ENCODE measurements around the gene ARL14EP. TPM values are rescaled to one million over a fixed set of nuclear protein-coding genes. Genes with fewer than 3 reads are reported as not detected.
A peak's percentile ranks its signal among the peaks of the same experiment; 100 is the strongest.

ARL14EP gene
- total RNA-seq (2021) (76.1 and 85.9 TPM in 2 replicates), Bru-seq, nascent RNA (percentile 99 among the genes with signal in this experiment), BruChase-seq, experiment 1, labeled RNA remaining after a 2-hour chase (percentile 99 among the genes with signal in this experiment), BruChase-seq, experiment 2, labeled RNA remaining after a 6-hour chase (percentile 92 among the genes with signal in this experiment)
- long read RNA-seq, transcript ARL14EP-201 (4 exons, 2,430 nt): major isoform, 160 of 195 reads
- long read RNA-seq, partial matches to known transcripts: 2 of 195 reads
- long read RNA-seq, other reads (novel, unspliced or antisense): 32 of 195 reads

GRCh38 chr11:30322826-30323710 lies at the start of gene ARL14EP:
Gene ARL14EP, plus strand, starts transcription at chr11:30323104. Its CDS starts 7,845 bp downstream, at chr11:30330949.
- Histone ChIP-seq H3K36me3 (ENCODE audit: insufficient read depth, low read length, poor library complexity, severe bottlenecking) (no peaks in the 10 kb centered on the region), H3K4me3 (ENCODE audit: low read depth, low read length, poor library complexity, severe bottlenecking) (peak within 1 kb of the TSS; percentile 67), H3K9me3 (ENCODE audit: low read depth, low read length, poor library complexity, severe bottlenecking) (no peaks in the 10 kb centered on the region), H3K27ac (ENCODE audit: low read depth, low read length, poor library complexity, severe bottlenecking) (peak within 1 kb of the TSS; percentile 91), H3K27me3 (replicated peaks; ENCODE audit: insufficient read depth, low read depth, low read length, poor library complexity) (peaks cover 7% of the 10 kb centered on the region), H3K4me1 (ENCODE audit: insufficient read depth, low read length, poor library complexity, severe bottlenecking) (peaks cover 21% of the 10 kb centered on the region)
- intact Hi-C loops (cut with micrococcal nuclease; ENCODE audit: unreplicated experiment): no loop called here
- BruUV-seq (replicated peaks): TSS peak; percentile 68
- POLR2A ChIA-PET (ENCODE audit: low non-redundant PET): interaction anchor here (0.6 to 1.1 kb wide), 7 partner anchors 15 to 1143 kb away, joined by 3 to 6 read pairs (median 4); no protein-coding TSS in a partner anchor
- TF ChIP-seq CTCF (conservative IDR thresholded peaks at IDR 0.05; ENCODE audit: low read depth, low read length): no peak
- TF ChIP-seq EZH2 (IDR thresholded peaks at IDR 0.05; ENCODE audit: borderline replicate concordance, low read depth, low read length, poor library complexity, severe bottlenecking): no peak
- DNase-seq (ENCODE audit: low spot score): peak; percentile 100
- CTCF ChIA-PET: interaction anchor here (0.5 to 1.0 kb wide), 3 partner anchors 21 to 595 kb away, joined by 3 read pairs; no protein-coding TSS in a partner anchor

- Histone ChIP-seq H3K27me3 (replicated peaks; ENCODE audit: insufficient read depth, low read depth, low read length, poor library complexity) (peaks cover 41% of the 10 kb centered on the region), H3K36me3 (ENCODE audit: insufficient read depth, low read length, poor library complexity, severe bottlenecking) (no peaks in the 10 kb centered on the region), H3K27ac (ENCODE audit: low read depth, low read length, poor library complexity, severe bottlenecking) (no peak overlapping the region), H3K9me3 (ENCODE audit: low read depth, low read length, poor library complexity, severe bottlenecking) (no peaks in the 10 kb centered on the region), H3K4me3 (ENCODE audit: low read depth, low read length, poor library complexity, severe bottlenecking) (no peak overlapping the region), H3K4me1 (ENCODE audit: insufficient read depth, low read length, poor library complexity, severe bottlenecking) (no peaks in the 10 kb centered on the region)
- DNase-seq (ENCODE audit: low spot score): no peak
- BruUV-seq (replicated peaks): no TSS peak
- ChIA-PET POLR2A (ENCODE audit: low non-redundant PET) (no interaction called here), CTCF (no interaction called here)
- no peak for TF ChIP-seq EZH2 (IDR thresholded peaks at IDR 0.05; ENCODE audit: borderline replicate concordance, low read depth, low read length, poor library complexity, severe bottlenecking)
- TF ChIP-seq CTCF (conservative IDR thresholded peaks at IDR 0.05; ENCODE audit: low read depth, low read length): no peak
- intact Hi-C loops (cut with micrococcal nuclease; ENCODE audit: unreplicated experiment): no loop called here
Observed at GRCh38 chr11:30277176-30277575, 45.7 kb upstream of the ARL14EP start.

- Histone ChIP-seq H3K9me3 (ENCODE audit: low read depth, low read length, poor library complexity, severe bottlenecking) (no peaks in the 10 kb centered on the region), H3K27ac (ENCODE audit: low read depth, low read length, poor library complexity, severe bottlenecking) (no peak overlapping the region), H3K4me1 (ENCODE audit: insufficient read depth, low read length, poor library complexity, severe bottlenecking) (no peaks in the 10 kb centered on the region), H3K27me3 (replicated peaks; ENCODE audit: insufficient read depth, low read depth, low read length, poor library complexity) (peaks cover 23% of the 10 kb centered on the region), H3K4me3 (ENCODE audit: low read depth, low read length, poor library complexity, severe bottlenecking) (no peak overlapping the region), H3K36me3 (ENCODE audit: insufficient read depth, low read length, poor library complexity, severe bottlenecking) (no peaks in the 10 kb centered on the region)
- CTCF ChIA-PET: interaction anchor here (0.6 kb wide), 1 partner anchor 38 kb away, joined by 3 read pairs; no protein-coding TSS in a partner anchor
- DNase-seq (ENCODE audit: low spot score): no peak
- intact Hi-C loops (cut with micrococcal nuclease; ENCODE audit: unreplicated experiment): no loop called here
- no TSS peak for BruUV-seq (replicated peaks)
- TF ChIP-seq CTCF (conservative IDR thresholded peaks at IDR 0.05; ENCODE audit: low read depth, low read length) (no peak), EZH2 (IDR thresholded peaks at IDR 0.05; ENCODE audit: borderline replicate concordance, low read depth, low read length, poor library complexity, severe bottlenecking) (no peak)
- POLR2A ChIA-PET (ENCODE audit: low non-redundant PET): no interaction called here
Observed at GRCh38 chr11:30279796-30280195, 43.1 kb upstream of the ARL14EP start.

Measured in A673 (cell line).